ENCODE data around the gene C1orf159. TPM values are rescaled to one million over a fixed set of nuclear protein-coding genes. Genes with fewer than 3 reads are reported as not detected.
"Not testable (repeated sequence)": the region's sequence is repeated elsewhere in the genome, so short reads cannot be mapped to it uniquely, and the experiment has no call there.

The C1orf159 gene
- total RNA-seq, 4 donors from 2014 or later: 6.9 to 19.6 (median 14.7) TPM

DNA sequence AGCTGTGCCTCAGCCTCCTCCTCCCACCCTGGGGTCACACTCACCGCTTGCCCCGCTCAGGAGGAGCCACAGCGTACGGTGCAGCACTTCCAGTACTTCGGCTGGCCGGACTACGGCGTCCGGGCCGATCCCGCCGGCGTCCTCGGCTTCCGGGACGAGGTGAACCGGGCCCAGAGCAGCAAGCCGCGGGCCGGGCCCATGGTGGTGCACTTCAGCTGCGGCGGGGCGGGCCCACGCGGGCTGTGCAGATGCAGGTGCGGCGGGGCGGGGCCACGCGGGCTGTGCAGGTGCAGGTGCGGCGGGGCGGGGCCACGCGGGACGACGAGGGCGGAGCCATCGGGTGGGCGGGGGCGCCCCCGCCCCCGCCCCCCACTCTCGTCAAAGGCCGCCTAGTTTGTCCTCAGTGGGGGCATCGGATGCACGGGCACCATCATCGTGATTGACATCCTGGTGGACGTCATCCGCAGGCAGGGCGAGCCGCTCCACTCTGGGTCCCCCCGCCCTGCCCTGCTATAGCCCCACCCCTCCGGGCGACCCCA, 47.3 kb downstream of the C1orf159 start:
- no CpG with 5 or more reads among the region's 55 CpGs for WGBS, 2 donors
- H3K27ac ChIP-seq: peak overlapping the region; percentile 78 to 89 (median 82)

GRCh38 chr1:1067860-1068516, 47.9 kb downstream of the C1orf159 start:
- peaks cover 0 to 89% (median 8%) of the 10 kb centered on the region in 4 donors for H3K27me3 ChIP-seq
- WGBS, 2 donors: 18 to 19% methylated on average over 10 to 16 of the region's 32 CpGs
- no peak for DNase-seq
- TF ChIP-seq POLR2A (IDR thresholded peaks at IDR 0.05) (no peak), CTCF (IDR thresholded peaks at IDR 0.05) (no peak)
- H3K36me3 ChIP-seq: no peaks in the 10 kb centered on the region
- intact Hi-C loops (cut with DNase I): no loop called here
- H3K4me3 ChIP-seq: peak overlapping the region; percentile 29 to 70 (median 48)
- H3K27ac ChIP-seq: peak overlapping the region; percentile 78 to 89 (median 82)
- H3K9me3 ChIP-seq: no peaks in the 10 kb centered on the region
- H3K4me1 ChIP-seq: peaks cover 23 to 58% (median 25%) of the 10 kb centered on the region in 3 donors

More for the DNA sequence above, 47.3 kb downstream of the C1orf159 start:
- Histone ChIP-seq H3K4me3 (peak overlapping the region; percentile 29 to 70 (median 48)), H3K36me3 (no peaks in the 10 kb centered on the region), H3K9me3 (no peaks in the 10 kb centered on the region), H3K27me3 (peaks cover 0 to 89% (median 8%) of the 10 kb centered on the region in 4 donors), H3K4me1 (peaks cover 25 to 58% (median 29%) of the 10 kb centered on the region in 3 donors)
- TF ChIP-seq POLR2A (IDR thresholded peaks at IDR 0.05) (peak in 1 of 4 donors; percentile 13), CTCF (IDR thresholded peaks at IDR 0.05) (no peak)
- no peak for DNase-seq
- intact Hi-C loops (cut with DNase I): no loop called here

- no peaks in the 10 kb centered on the region for H3K9me3 ChIP-seq
- WGBS, 2 donors: 64 to 81% methylated on average over 8 to 12 of the region's 54 CpGs
- peaks cover 0 to 89% (median 8%) of the 10 kb centered on the region in 4 donors for H3K27me3 ChIP-seq
- H3K36me3 ChIP-seq: no peaks in the 10 kb centered on the region
- no peak for TF ChIP-seq POLR2A (IDR thresholded peaks at IDR 0.05)
- TF ChIP-seq CTCF (IDR thresholded peaks at IDR 0.05): no peak
- H3K4me3 ChIP-seq: peak overlapping the region; percentile 29 to 70 (median 48)
- H3K27ac ChIP-seq: peak overlapping the region in 3 of 4 donors; percentile 81 to 89 (median 82)
- no peak for DNase-seq
- intact Hi-C loops (cut with DNase I): no loop called here
- H3K4me1 ChIP-seq: peaks cover 25 to 61% (median 26%) of the 10 kb centered on the region in 3 donors
These were observed 48.5 kb downstream of the C1orf159 start for GRCh38 chr1:1067284-1067859.

DNA sequence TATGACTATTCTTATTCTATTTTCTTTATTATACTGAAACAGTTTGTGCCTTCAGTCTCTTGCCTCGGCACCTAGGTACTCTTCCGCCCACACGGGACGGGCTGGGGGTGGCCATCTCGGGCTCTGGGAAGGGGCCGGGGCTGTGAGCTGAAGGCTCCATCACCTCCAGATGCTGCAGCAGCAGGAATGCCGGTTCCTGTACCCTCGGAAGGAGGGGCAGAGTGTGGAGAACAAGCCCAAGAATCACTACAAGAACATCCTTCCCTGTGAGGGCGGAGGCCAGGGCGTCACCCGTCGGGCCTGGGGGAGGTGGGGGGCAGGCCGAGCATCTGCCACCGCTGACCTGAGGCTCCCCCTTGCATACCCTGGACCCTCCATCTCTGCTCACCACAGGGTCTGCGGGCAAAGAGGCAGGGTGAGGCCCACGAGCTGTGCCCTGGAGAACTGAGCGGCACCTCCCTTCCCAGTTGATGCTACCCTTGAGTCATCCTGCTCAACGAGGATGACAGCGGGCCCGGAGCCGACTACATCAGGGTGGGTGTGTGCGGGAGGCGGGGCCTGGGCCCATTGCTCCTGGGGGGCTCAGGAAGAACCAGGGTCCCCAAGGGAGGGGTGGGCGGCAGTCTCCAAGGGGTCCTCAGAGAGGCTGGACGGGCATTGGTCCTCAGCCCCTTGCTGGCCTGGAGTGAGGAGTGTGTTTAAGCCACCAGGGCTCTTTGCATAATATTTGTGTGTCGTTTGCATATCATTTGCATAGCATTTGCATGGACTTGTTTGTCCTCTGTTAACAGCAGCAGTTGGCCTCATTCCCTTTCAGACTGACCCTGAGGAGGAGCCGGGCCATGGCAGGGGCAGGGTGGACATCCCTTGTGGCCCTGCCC, 49.2 kb downstream of the C1orf159 start:
- no peak for DNase-seq
- no peak for TF ChIP-seq POLR2A (IDR thresholded peaks at IDR 0.05)
- no peak for TF ChIP-seq CTCF (IDR thresholded peaks at IDR 0.05)
- peak overlapping the region in 3 of 4 donors; percentile 30 to 82 (median 81) for H3K27ac ChIP-seq
- H3K9me3 ChIP-seq: no peaks in the 10 kb centered on the region
- H3K4me3 ChIP-seq: peak overlapping the region in 2 of 4 donors; percentile 47 to 50
- peaks cover 28 to 68% (median 29%) of the 10 kb centered on the region in 3 donors for H3K4me1 ChIP-seq
- peaks cover 0 to 90% (median 10%) of the 10 kb centered on the region in 4 donors for H3K27me3 ChIP-seq
- no peaks in the 10 kb centered on the region for H3K36me3 ChIP-seq
- intact Hi-C loops (cut with DNase I): no loop called here
- 52 to 60% methylated on average over 5 to 6 of the region's 27 CpGs for WGBS, 2 donors

GRCh38 chr1:1065940-1066304, 50.0 kb downstream of the C1orf159 start:
- H3K27ac ChIP-seq; intact Hi-C loops (cut with DNase I); H3K4me3 ChIP-seq; H3K36me3 ChIP-seq; H3K9me3 ChIP-seq; DNase-seq: not testable (repeated sequence)
- Histone ChIP-seq H3K4me1 (peaks cover 28 to 68% (median 29%) of the 10 kb centered on the region in 3 donors), H3K27me3 (peaks cover 0 to 90% (median 16%) of the 10 kb centered on the region in 4 donors)
- WGBS, 2 donors: 60 to 92% methylated on average over 6 to 11 of the region's 11 CpGs

Measured in esophagus squamous epithelium (tissue), 5 donors.